Right cardiac atrium (tissue), 5 donors: ENCODE results near the gene CCL18. TPM values are rescaled to one million over a fixed set of nuclear protein-coding genes. Genes with fewer than 3 reads are reported as not detected.
"Not testable (repeated sequence)": the region's sequence is repeated elsewhere in the genome, so short reads cannot be mapped to it uniquely, and the experiment has no call there.

Experiments used
- ATAC-seq, 2 donors: fragments of 200-7000 bp; cut with Tn5 transposase; one replicate each; pipeline versions ENCODE4 v1.8.0 to v1.9.1; 2020; ENCODE audit warnings: moderate library complexity in 2 of 2, mild to moderate bottlenecking in 1 of 2
- DNase-seq, 3 donors: peaks; one replicate each; pipeline ENCODE4 v3.0.0-alpha.2; 2020
- H3K27ac ChIP-seq: one replicate; pipeline ENCODE4 v1.5.1; 2013; ENCODE audit warnings: mild to moderate bottlenecking, low read length, control low read depth, moderate library complexity
- H3K27me3 ChIP-seq: one replicate; pipeline ENCODE4 v1.6.1; 2013; ENCODE audit not compliant: control insufficient read depth, insufficient read depth
- H3K4me1 ChIP-seq: one replicate; pipeline ENCODE4 v1.6.1; 2013; ENCODE audit warnings: low read length; ENCODE audit not compliant: control insufficient read depth, insufficient read depth
- H3K4me3 ChIP-seq: one replicate; pipeline ENCODE4 v1.5.1; 2013; ENCODE audit warnings: low read length, control low read depth
- H3K9me3 ChIP-seq: one replicate; pipeline ENCODE4 v1.6.1; 2013; ENCODE audit warnings: low read length; ENCODE audit not compliant: control insufficient read depth
- WGBS: extraction: QIAGEN DNeasy Blood & Tissue Kit; methylation state at CpG from one replicate; pipeline ENCODE4 v1.1.7; 2013; 5-methylcytosine and 5-hydroxymethylcytosine counted together
- intact Hi-C, 4 donors: fragments of 100-400 bp; cut with DNase I; formaldehyde crosslinking; loops; one replicate each; pipeline versions ENCODE4 v1.11.0 to v1.14.0; 2022 to 2023
- polyA plus RNA-seq: library from polyadenylated mRNA; stranded (reverse); fragments of 200-250 nt; gene quantifications from one replicate; pipeline ENCODE4 v1.2.3, GENCODE V29; 2013
- total RNA-seq, 4 donors: library from RNA; stranded (reverse); fragmentation: NEBNext Ultra II Directional; extraction: Animal tissue kit (Norgen Biotek cat#: 25700); gene quantifications; one replicate each; pipeline ENCODE4 v1.2.1, GENCODE V29; 2021
- donor health status: healthy with polysubstance abuse.
- donor health status: DM: no; HTN: yes; CAD: no.
- donor health status: DM: no; HTN: no; CAD: no.
- donor health status: DM: no; HTN: yes; CAD: no; lungs with severe emphysema.
- donor health status: DM: yes; HTN: yes; CAD: no.

The CCL18 gene
- total and polyA plus RNA-seq, 5 donors: 0.20 to 12.3 (median 1.5) TPM

DNA sequence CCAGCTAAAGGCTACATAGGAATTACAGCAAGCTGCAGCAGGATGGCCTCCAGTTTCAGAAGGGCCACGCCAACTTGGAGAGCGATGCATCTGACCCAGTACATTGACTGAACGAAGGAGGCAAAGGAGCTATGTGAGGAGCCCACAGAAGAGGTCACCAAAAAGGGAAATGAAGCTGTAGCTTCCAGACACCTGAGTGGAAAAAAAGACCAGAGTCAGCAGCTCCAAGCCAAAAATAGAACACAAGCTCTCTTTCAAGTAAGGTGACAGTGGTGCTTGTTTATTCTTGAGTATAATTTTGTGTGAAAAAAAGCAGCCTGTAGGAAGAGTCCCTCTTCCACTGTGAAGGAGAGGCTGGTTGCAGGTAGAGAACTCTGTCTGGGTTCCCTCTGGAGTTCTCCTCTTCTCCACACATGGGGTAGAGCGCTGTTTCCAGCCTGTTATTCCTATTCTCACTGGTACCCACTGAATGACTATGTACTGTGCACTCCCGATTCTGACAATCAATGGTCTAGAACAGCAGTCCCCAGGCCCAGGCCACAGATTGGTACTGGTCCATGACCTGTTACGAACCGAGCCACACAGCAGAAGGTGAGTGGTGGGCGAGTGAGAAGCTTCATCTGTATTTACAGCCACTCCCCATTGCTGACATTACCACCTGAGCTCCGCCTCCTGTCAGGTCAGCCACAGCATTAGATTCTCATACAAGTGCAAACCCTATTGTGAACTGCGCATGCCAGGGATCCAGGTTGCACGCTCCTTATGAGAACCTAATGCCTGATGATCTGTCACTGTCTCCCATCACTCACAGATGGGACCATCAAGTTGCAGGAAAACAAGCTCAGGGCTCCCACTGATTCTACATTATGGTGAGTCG is 54.6 kb downstream of the CCL18 start:
- intact Hi-C loops: no loop called here
- H3K4me3 ChIP-seq: no peak overlapping the region
- H3K9me3 ChIP-seq: no peaks in the 10 kb centered on the region
- DNase-seq (no peak), ATAC-seq (peak in 1 of 2 donors; percentile 40)
- no peaks in the 10 kb centered on the region for H3K27me3 ChIP-seq
- no peak overlapping the region for H3K27ac ChIP-seq
- no peaks in the 10 kb centered on the region for H3K4me1 ChIP-seq
- 88% methylated on average over 12 of the region's 12 CpGs for WGBS

DNA sequence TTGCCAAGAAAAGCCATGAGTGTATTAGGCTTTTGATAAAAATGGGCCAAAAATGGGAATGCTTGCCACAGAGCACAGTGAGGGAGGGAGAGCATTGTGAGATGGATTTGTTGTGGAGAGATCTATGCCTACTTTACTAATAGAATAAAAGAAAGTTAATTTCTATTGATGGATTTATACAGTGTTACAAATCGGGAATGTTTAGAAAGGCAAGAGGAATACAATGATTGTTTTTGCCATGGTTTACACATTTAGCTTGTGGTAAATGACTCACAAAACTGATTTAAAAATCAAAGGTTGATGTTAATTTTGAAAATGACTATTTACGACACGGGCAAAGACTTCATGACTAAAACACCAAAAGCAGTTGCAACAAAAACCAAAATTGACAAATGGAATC is 56.1 kb downstream of the CCL18 start:
- Histone ChIP-seq H3K27ac (no peak overlapping the region), H3K9me3 (peaks cover 1% of the 10 kb centered on the region), H3K4me3 (no peak overlapping the region), H3K27me3 (no peaks in the 10 kb centered on the region), H3K4me1 (no peaks in the 10 kb centered on the region)
- DNase-seq: no peak
- no peak for ATAC-seq
- intact Hi-C loops: no loop called here
- 80% methylated on average over 3 of the region's 3 CpGs for WGBS

DNA sequence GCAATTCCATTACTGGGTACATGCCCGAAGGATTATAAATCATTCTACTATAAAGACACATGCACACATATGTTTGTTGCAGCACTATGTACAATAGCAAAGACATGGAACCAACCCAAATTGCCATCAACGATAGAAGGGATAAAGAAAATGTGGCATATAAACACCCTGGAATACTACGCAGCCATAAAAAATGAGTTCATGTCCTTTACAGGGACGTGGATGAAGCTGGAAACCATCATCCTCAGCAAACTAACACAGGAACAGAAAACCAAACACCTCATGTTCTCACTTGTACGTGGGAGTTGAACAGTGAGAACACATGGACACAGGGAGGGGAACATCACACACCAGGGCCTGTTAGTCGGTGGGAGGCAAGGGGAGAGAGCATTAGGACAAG is 57.0 kb downstream of the CCL18 start:
- H3K27ac ChIP-seq, H3K27me3 ChIP-seq, H3K9me3 ChIP-seq, ATAC-seq, DNase-seq, intact Hi-C loops, H3K4me1 ChIP-seq, H3K4me3 ChIP-seq: not testable (repeated sequence)
- WGBS: 75% methylated on average over 6 of the region's 6 CpGs

Other genes with a start within 250 kb of the CCL18 start
- not detected for gene HEATR9, start 195.4 kb upstream of the CCL18 start, total RNA-seq
- not detected for gene HEATR9, start 195.4 kb upstream of the CCL18 start, polyA plus RNA-seq
- gene CCL5, start 183.9 kb upstream of the CCL18 start, total RNA-seq: 1 to 10 TPM; 1.2 to 3.3 (median 2.3) TPM
- 1.6 TPM for gene CCL5, start 183.9 kb upstream of the CCL18 start, polyA plus RNA-seq
- not detected for gene RDM1, start 133.5 kb upstream of the CCL18 start, total RNA-seq
- not detected for gene RDM1, start 133.5 kb upstream of the CCL18 start, polyA plus RNA-seq
- gene LYZL6, start 120.6 kb upstream of the CCL18 start, total RNA-seq: not detected
- not detected for gene LYZL6, start 120.6 kb upstream of the CCL18 start, polyA plus RNA-seq
- gene CCL16, start 82.8 kb upstream of the CCL18 start, total RNA-seq: under 1 TPM in 1 of 4 donors, not detected in 3; 0.15 TPM
- 0.29 TPM for gene CCL16, start 82.8 kb upstream of the CCL18 start, polyA plus RNA-seq
- 10 to 100 TPM in 3 of 4 donors, 1 to 10 TPM in 1; 5.1 to 28.2 (median 25.0) TPM for gene CCL14, start 77.5 kb upstream of the CCL18 start, total RNA-seq
- 114 TPM for gene CCL14, start 77.5 kb upstream of the CCL18 start, polyA plus RNA-seq
- gene CCL15, start 62.7 kb upstream of the CCL18 start, total RNA-seq: not detected
- not detected for gene CCL15, start 62.7 kb upstream of the CCL18 start, polyA plus RNA-seq
- under 1 TPM in 3 of 4 donors, not detected in 1; 0.56 to 0.69 (median 0.61) TPM for gene CCL23, start 46.3 kb upstream of the CCL18 start, total RNA-seq
- gene CCL23, start 46.3 kb upstream of the CCL18 start, polyA plus RNA-seq: 0.20 TPM
- 1 to 10 TPM in 3 of 4 donors, under 1 TPM in 1; 0.38 to 2.3 (median 1.3) TPM for gene CCL3, start 25.9 kb downstream of the CCL18 start, total RNA-seq
- 0.66 TPM for gene CCL3, start 25.9 kb downstream of the CCL18 start, polyA plus RNA-seq
- gene CCL4, start 39.6 kb downstream of the CCL18 start, total RNA-seq: 1 to 10 TPM in 3 of 4 donors, under 1 TPM in 1; 0.42 to 1.7 (median 1.2) TPM
- gene CCL4, start 39.6 kb downstream of the CCL18 start, polyA plus RNA-seq: 0.95 TPM
- gene TBC1D3B, start 112.4 kb downstream of the CCL18 start, total RNA-seq: 1 to 10 TPM; 3.1 to 4.6 (median 4.2) TPM
- gene TBC1D3B, start 112.4 kb downstream of the CCL18 start, polyA plus RNA-seq: 1.5 TPM
- not detected for gene CCL3L1, start 132.5 kb downstream of the CCL18 start, total RNA-seq
- 0.14 TPM for gene CCL3L1, start 132.5 kb downstream of the CCL18 start, polyA plus RNA-seq
- gene CCL4L2, start 146.8 kb downstream of the CCL18 start, total RNA-seq: under 1 TPM in 1 of 4 donors, not detected in 3; 0.74 TPM
- 0.34 TPM for gene CCL4L2, start 146.8 kb downstream of the CCL18 start, polyA plus RNA-seq
- under 1 TPM; 0.18 to 0.59 (median 0.38) TPM for gene TBC1D3I, start 200.3 kb downstream of the CCL18 start, total RNA-seq
- not detected for gene TBC1D3I, start 200.3 kb downstream of the CCL18 start, polyA plus RNA-seq